GM19455 (cell line): ENCODE data around the gene ZNF717.
"Not testable (repeated sequence)": the region's sequence is repeated elsewhere in the genome, so short reads cannot be mapped to it uniquely, and the experiment has no call there.

ENCODE experiments used
- ATAC-seq: cut with Tn5 transposase; IDR thresholded peaks from one replicate; pipeline ENCODE4 v1.9.1; 2021; ENCODE audit not compliant: unreplicated experiment

The ZNF717 gene

DNA sequence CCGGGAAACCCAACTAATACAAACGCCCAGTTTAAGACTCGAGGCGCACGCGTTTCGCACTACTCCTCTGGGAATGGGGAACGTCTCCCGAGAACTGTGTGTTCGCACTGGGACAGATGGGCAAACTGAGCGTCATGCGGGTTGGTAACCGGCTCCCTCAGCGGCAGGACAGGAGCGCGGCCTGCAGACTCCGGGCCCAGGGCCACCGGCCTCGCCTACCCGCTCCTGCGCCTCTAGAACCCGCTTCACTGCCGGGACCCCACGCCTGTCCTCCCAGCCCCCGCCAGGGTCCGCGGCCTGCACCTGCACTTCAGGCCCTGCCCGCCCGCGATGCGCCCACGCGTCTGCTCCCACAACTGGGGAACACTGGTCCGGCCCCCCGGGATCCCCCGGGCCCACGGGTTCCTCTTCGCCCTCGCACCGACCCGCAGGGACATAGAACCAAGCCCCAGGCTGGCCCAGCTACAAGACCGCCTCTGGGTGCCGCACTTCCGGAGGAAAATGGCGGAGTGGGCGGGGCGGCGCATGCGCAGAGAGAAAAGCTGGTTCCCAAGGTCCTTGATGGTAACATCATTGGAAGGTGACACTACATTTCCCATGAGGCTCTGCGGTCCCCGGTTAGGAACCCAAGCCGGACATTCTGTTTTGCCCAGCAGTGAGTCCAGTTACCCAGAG, at the start of gene ZNF717:
Gene ZNF717, minus strand, starts transcription at position 469 of the 675 bp plus-strand sequence. CDS start 2,187 bp downstream, outside the sequence.
- not testable (repeated sequence) for ATAC-seq

DNA sequence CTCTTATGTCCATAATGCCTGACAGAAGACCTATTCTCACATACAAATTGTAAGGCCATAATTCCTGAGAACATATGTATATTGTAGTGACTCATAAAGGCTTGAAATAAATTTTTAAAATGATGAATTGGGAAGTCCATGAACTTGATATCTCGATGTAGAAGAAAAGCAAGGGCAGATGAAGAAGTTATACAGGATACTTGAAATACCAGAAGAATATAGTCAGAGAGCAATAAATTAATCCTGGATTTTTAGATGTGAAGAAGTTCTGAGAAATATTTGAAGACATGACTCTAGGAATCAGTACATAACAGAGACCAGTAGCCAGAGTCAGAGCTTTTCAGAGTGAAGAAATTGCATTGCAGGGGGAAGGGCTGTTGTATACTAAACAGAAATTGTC, 45.7 kb upstream of the ZNF717 start:
- ATAC-seq: not testable (repeated sequence)

DNA sequence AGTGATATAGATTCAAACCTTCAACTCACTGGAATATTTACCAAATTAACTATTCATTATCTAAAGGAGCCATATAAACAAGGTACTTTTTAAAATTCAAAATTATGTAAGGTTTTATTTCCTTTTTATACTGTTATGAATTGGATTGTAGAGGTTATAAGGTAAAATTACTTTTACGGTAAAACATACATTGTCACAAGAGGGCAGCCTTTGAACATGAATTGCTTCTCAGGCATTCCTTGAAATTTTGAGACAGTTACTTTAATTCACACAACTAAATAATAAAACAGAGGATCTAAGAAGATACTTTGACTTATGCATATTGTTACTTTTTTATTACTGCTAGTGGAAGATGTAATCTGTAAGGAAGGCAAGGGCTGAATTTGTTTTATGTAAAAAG, 32.7 kb upstream of the ZNF717 start:
- not testable (repeated sequence) for ATAC-seq

DNA sequence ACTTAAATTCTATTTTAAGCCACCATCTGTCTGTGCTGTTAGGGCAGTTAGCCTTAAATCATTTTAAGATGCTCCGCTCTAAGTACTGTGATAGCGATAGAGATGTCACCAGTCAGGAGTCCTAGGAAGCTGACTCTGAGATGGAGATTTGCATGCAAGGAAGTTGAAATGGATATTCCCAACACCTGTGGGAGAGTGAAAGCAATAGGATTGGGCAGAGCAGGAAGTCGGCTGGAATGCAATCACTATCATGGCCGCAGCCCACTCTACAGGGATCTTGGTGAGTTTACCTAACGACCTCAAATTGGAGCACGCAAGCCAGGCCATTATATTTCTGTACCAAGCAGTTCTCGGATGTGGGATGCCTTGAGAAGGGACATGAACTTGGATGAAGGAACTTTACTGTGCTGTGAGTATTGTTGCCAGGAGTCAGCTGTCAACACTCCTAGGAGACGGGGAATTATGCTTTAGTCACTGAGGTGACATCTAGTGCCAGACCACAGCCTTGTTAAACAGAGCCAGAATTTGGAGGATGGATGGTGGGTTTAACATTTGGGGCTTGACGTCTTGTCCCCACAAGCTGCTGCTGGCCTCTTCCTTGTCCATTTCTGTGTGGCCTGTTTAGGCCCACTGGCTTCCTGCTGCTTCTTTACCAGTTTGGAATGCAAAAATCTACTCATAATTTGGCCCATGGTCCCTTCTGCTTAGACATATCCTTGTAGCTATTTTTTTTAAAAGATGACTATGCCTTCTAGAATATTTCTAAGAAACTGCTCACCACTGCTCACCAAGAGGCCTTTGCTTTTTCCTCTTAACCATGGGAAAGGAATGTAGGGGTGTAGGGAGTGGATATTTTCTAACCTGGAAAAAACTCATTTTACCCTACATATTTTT, 31.2 kb upstream of the ZNF717 start:
- ATAC-seq: not testable (repeated sequence)

DNA sequence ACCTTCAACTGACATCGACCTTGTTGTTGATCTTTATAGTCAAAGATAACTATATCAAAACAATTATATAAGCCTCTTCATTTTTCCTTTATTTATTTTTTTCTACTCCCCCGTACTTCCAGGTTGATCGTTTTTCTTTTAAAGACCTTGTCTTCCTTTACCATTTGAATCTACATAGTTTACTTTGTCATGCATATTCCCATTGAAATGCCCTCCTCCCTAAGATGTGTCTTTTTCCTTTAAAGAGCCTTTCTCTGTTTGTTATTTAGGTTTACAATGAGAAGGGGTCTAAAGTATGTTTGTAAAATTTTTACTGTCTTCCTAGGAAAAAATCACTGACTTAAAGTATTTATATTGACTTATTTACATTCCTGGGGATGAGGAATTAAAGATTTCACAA, 29.4 kb upstream of the ZNF717 start:
- no peak for ATAC-seq

DNA sequence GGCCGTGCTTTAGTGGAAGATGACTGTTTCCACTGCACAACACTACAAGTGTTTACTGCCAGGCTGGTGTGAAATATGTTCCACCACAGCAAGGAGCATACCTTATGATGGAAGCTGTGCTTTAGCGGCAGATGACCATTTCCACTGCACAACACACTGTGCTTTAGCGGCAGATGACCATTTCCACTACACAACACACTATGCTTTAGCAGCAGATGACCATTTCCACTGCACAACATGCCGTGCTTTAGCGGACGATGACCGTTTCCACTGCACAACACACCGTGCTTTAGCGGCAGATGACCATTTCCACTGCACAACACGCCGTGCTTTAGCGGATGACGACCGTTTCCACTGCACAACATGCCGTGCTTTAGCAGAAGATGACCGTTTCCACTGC, 2.8 kb downstream of the ZNF717 start:
- no peak for ATAC-seq

DNA sequence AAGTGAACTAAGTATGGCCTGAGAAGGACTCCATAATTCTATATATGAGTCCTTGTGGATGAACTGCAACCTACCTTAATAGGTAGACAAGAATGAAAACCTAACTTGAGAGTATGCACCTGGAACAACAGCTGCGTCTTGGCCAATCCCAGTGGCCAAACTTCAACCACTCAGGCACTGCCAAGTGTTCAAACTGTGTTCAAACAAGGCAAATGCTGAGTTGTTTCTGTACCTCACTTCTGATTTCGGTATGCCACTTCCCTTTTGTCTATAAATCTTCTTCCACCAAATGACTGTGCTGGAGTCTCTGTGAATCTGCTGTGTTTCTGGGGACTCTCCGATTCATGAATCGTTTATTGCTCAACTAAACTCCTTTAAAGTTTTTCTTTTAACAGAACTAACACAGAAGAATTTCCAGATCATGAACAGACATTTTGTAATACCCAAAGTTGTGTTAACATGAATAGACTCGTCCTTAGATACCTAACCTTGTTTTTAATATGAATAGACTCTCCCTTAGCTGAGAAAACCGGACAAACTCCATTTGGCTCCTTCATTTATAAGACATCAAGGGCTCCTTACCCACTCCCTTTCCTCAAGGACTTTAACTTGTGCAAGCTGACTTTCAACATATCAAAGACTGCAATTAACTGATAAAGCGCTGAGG, 4.1 kb downstream of the ZNF717 start:
- ATAC-seq: no peak

DNA sequence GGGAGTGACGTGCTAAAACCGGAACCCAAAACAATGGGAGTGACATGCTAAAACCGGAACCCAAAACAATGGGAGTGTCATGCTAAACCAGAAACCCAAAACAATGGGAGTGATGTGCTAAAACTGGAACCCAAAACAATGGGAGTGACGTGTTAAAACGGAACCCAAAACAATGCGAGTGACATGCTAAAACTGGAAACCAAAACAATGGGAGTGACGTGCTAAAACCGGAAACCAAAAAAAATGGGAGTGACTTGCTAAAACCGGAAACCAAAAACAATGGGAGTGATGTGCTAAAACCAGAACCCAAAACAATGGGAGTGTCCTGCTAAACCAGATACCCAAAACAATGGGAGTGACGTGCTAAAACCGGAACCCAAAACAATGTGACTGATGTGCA, 7.6 kb downstream of the ZNF717 start:
- not testable (repeated sequence) for ATAC-seq

DNA sequence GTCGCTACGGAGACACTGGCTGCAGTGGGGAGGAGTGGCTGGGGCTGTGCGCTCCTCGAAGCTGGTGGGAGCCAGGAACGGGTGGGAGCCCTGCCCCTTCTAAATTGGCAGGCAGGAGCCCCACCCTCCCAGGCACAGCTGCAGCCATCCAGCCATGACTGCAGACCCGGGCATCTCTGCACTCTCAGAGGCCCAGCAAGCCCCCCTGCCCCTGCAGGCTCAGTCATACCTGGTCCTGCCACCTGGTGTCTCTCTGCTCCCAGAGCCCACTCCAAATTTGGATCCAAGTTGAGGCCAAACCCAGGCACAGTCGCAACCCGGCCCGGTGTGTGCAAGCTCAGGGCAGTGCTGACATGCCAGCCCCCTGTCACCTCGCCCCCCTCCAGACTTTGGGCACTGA, 13.7 kb downstream of the ZNF717 start:
- not testable (repeated sequence) for ATAC-seq

DNA sequence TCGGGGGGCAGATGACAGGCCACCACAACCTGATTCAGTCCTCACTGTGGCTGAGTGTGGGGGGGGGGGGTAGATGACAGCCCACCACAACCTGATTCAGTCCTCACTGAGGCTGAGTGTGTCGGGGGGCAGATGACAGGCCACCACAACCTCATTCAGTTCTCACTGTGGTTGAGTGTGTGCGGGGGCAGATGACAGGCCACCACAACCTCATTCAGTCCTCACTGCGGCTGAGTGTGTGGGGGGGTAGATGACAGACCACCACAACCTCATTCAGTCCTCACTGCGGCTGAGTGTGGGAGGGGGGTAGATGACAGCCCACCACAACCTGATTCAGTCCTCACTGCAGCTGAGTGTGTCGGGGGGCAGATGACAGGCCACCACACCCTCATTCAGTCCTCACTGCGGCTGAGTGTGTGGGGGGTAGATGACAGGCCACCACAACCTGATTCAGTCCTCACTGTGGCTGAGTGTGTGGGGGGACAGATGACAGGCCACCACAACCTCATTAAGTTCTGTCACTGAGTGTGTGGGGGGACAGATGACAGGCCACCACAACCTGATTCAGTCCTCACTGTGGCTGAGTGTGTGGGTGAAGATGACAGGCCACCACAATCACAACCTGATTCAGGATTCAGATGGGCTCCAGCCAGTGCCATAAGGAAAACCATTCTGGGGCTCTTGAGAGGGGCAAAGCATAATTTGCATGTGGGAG, 16.9 kb downstream of the ZNF717 start:
- no peak for ATAC-seq

DNA sequence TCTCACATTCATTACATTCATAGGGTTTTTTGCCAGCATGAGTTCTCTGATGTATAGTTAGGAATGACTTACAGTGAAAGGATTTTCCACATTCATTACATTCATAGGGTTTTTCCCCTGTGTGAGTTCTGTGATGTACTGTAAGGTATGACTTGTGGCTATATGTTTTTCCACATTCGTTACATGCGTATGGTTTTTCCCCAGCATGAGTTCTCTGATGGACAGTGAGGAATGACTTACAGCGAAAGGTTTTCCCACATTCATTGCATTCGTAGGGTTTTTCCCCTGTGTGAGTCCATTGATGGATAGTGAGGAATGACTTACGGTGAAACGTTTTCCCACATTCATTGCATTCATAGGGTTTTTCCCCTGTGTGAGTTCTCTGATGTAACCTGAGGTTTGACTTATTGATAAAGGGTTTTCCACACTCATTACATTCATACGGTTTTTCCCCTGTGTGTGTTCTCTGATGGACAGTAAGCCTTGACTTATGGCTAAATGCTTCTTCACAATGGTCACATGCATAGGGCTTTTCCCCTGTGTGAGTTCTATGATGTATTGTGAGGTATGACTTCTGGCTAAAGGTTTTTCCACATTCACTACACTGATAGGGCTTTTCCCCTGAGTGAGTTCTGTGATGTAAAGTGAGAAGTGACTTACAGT, 47.4 kb downstream of the ZNF717 start:
- no peak for ATAC-seq

DNA sequence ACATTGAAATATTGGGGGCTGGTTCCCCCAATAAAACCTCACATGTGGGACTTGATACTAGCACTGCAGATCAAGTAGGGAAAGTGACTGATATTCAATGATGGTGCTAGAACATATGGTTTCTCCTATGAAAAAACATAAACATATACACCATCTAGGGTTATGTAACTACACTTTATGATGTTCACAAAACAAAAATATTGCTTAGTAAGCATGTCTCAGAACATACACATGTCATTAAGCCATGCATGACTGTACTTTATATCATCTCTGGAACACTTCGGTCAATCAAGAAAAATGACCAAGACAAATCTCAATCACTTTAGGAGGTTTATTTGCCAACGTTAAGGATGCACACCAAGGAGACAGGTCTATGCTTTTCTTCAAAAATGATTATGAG, 57.4 kb downstream of the ZNF717 start:
- no peak for ATAC-seq

DNA sequence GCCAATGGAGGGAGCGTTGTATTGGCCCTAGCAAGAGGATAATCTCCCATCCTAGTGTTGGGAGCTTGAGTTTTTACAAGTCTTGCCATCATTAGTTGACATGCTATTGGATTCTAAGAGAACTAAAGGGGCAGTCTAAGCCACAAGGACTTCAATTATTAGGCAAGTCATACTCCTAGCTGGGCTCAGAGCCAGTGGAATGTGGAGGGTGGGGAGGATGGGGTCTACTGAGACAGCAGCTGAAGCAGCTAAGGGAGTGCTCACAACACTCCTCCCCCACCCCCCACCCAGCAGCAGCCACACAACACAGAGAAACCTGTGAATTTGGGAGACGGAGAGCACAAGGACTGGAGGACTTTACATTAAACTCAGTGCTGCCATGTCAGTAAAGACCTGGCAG, 93.3 kb downstream of the ZNF717 start:
- no peak for ATAC-seq

DNA sequence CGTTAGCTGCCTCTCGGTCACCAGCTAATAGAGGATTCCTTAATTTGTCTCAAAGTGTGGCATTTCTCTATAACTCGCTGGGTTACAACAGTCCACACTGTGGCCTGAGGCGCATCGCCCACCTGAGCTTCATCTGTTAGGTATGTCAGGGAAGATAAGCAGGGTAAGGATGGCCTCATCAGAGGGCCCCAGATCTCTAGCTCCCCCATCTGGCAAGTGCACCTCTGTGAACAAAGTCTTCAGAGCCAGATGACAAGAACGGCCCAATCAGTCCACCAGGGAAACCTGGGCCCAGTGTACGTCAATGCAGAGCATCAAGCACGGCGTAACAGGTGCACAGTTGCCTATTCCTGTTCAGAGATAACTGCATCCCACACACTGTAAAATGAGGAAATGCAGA, 98.0 kb downstream of the ZNF717 start:
- ATAC-seq: no peak
